GM23338 (cell line): ENCODE measurements around the gene KRTAP5-1. TPM values are rescaled to one million over a fixed set of nuclear protein-coding genes. Genes with fewer than 3 reads are reported as not detected.

Source experiments
- ATAC-seq: fragments of 200-7000 bp; cut with Tn5 transposase; 3 replicates; pipeline ENCODE4 v1.9.1; 2020
- DNase-seq: peaks from one replicate; pipeline ENCODE4 v3.0.0-alpha.2; 2015; ENCODE audit warnings: low spot score
- H2AFZ ChIP-seq: fragments of 200-600 bp; sonication (generic); 2 replicates; pipeline ENCODE4 v1.8.0; 2016; ENCODE audit warnings: antibody characterized with exemption, mild to moderate bottlenecking, moderate library complexity
- H3F3A ChIP-seq: fragments of 200-600 bp; sonication (generic); replicated peaks from 2 replicates; pipeline ENCODE4 v1.8.0; 2017; ENCODE audit warnings: antibody characterized with exemption, mixed run types, low read depth
- H3K27ac ChIP-seq: fragments of 200-600 bp; sonication (generic); 2 replicates; pipeline ENCODE4 v1.6.1; 2016; ENCODE audit warnings: low read depth
- H3K27me3 ChIP-seq: fragments of 200-600 bp; sonication (generic); 2 replicates; pipeline ENCODE4 v1.8.0; 2016; ENCODE audit warnings: mild to moderate bottlenecking, mixed run types, moderate library complexity; ENCODE audit not compliant: insufficient read depth
- H3K36me3 ChIP-seq: fragments of 200-600 bp; sonication (generic); 2 replicates; pipeline ENCODE4 v1.8.0; 2016; ENCODE audit warnings: mild to moderate bottlenecking; ENCODE audit not compliant: insufficient read depth
- H3K4me1 ChIP-seq: fragments of 200-600 bp; sonication (generic); 2 replicates; pipeline ENCODE4 v1.8.0; 2016; ENCODE audit warnings: mild to moderate bottlenecking, moderate library complexity; ENCODE audit not compliant: insufficient read depth
- H3K4me2 ChIP-seq: fragments of 200-600 bp; sonication (generic); 2 replicates; pipeline ENCODE4 v1.7.1; 2017; ENCODE audit warnings: mixed run types
- H3K4me3 ChIP-seq: fragments of 200-600 bp; sonication (generic); 2 replicates; pipeline ENCODE4 v1.6.1; 2016; ENCODE audit warnings: mixed run types
- H3K79me2 ChIP-seq: fragments of 200-600 bp; sonication (generic); replicated peaks from 2 replicates; pipeline ENCODE4 v1.8.0; 2017; ENCODE audit warnings: mild to moderate bottlenecking; ENCODE audit not compliant: insufficient read depth
- H3K9me2 ChIP-seq: fragments of 200-600 bp; sonication (generic); 2 replicates; pipeline ENCODE4 v1.8.0; 2017; ENCODE audit not compliant: insufficient read depth
- H4K20me1 ChIP-seq: fragments of 200-600 bp; sonication (generic); replicated peaks from 2 replicates; pipeline ENCODE4 v1.8.0; 2017; ENCODE audit warnings: mild to moderate bottlenecking; ENCODE audit not compliant: insufficient read depth
- H3K27ac Mint-ChIP-seq: 2 replicates; pipeline ENCODE4 v1.8.0; 2020; ENCODE audit warnings: inconsistent platforms, mild to moderate bottlenecking, moderate library complexity, mixed read lengths
- H3K27me3 Mint-ChIP-seq: 3 replicates; pipeline ENCODE4 v1.8.0; 2022; ENCODE audit warnings: low read depth, mild to moderate bottlenecking, moderate library complexity, mixed read lengths, inconsistent platforms; ENCODE audit not compliant: insufficient read depth, poor library complexity
- H3K36me3 Mint-ChIP-seq: 3 replicates; pipeline ENCODE4 v1.8.0; 2021; ENCODE audit warnings: low read depth, mild to moderate bottlenecking, inconsistent platforms, moderate library complexity, mixed read lengths
- H3K4me1 Mint-ChIP-seq: 3 replicates; pipeline ENCODE4 v1.8.0; 2020; ENCODE audit warnings: mild to moderate bottlenecking, inconsistent platforms, mixed read lengths
- H3K4me3 Mint-ChIP-seq: 3 replicates; pipeline ENCODE4 v1.8.0; 2021; ENCODE audit warnings: moderate library complexity, mild to moderate bottlenecking, inconsistent platforms, mixed read lengths
- H3K9me3 Mint-ChIP-seq: 3 replicates; pipeline ENCODE4 v1.8.0; 2020; ENCODE audit warnings: moderate library complexity, mild to moderate bottlenecking, inconsistent platforms, mixed read lengths
- CREB1 ChIP-seq: fragments of 250-450 bp; sonication (Bioruptor Pico); IDR thresholded peaks from 2 replicates; pipeline ENCODE4 v1.5.0; 2020; ENCODE audit warnings: low read depth, mild to moderate bottlenecking, moderate library complexity
- EZH2 ChIP-seq: fragments of 200-600 bp; sonication (generic); IDR thresholded peaks from one replicate; pipeline ENCODE4 v1.8.0; 2017; ENCODE audit warnings: antibody characterized with exemption, mild to moderate bottlenecking, low read depth; ENCODE audit not compliant: unreplicated experiment
- EZH2phosphoT487 ChIP-seq: fragments of 200-600 bp; sonication (generic); IDR thresholded peaks from one replicate; pipeline ENCODE4 v1.8.1; 2018; ENCODE audit warnings: antibody characterized with exemption; ENCODE audit not compliant: unreplicated experiment
- JUNB ChIP-seq: IDR thresholded peaks from one replicate; pipeline ENCODE4 v1.6.1; 2016; ENCODE audit warnings: antibody characterized with exemption; ENCODE audit not compliant: unreplicated experiment
- NANOG ChIP-seq: IDR thresholded peaks from 2 replicates; pipeline ENCODE4 v1.6.1; 2016; ENCODE audit warnings: antibody characterized with exemption, borderline replicate concordance
- POLR2AphosphoS5 ChIP-seq: IDR thresholded peaks from 2 replicates; pipeline ENCODE4 v1.6.1; 2016; ENCODE audit warnings: antibody characterized with exemption, low read depth
- STAT1 ChIP-seq: IDR thresholded peaks from one replicate; pipeline ENCODE4 v1.6.1; 2016; ENCODE audit warnings: antibody characterized with exemption; ENCODE audit not compliant: unreplicated experiment
- ZNF114 ChIP-seq: fragments of 250-450 bp; sonication (Bioruptor Pico); IDR thresholded peaks from 2 replicates; pipeline ENCODE4 v1.5.0; 2020; ENCODE audit warnings: mild to moderate bottlenecking, moderate library complexity
- ZNF331 ChIP-seq: fragments of 250-450 bp; sonication (Bioruptor Pico); IDR thresholded peaks from 2 replicates; pipeline ENCODE4 v1.5.0; 2020; ENCODE audit warnings: low read depth, mild to moderate bottlenecking, moderate library complexity
- polyA plus RNA-seq: library from polyadenylated mRNA; unstranded; fragments of >200 nt; fragmentation: Nextera tagmentation; extraction: Ambion mirVana; gene quantifications from 2 replicates; pipeline ENCODE4 v1.2.1, GENCODE V29; 2016
- total RNA-seq: library from RNA; depleted of rRNA; stranded (reverse); fragments of >200 nt; shearing (Covaris generic); gene quantifications from 2 replicates; pipeline ENCODE4 v1.2.3, GENCODE V29; 2014
- TF ChIP-seq, protein P1 (sequence below): fragments of 250-450 bp; sonication (Bioruptor Pico); IDR thresholded peaks from 2 replicates; pipeline ENCODE4 v1.5.0; 2020; ENCODE audit warnings: mild to moderate bottlenecking, moderate library complexity
- TF ChIP-seq, protein P2 (sequence below): IDR thresholded peaks from one replicate; pipeline ENCODE4 v1.6.1; 2018; ENCODE audit warnings: antibody characterized with exemption; ENCODE audit not compliant: unreplicated experiment
- TF ChIP-seq, protein P3 (sequence below), 2 experiments: fragments of 200-600 bp in 1 of 2; sonication (generic) in 1 of 2; conservative IDR thresholded peaks; 2 replicates each; pipeline versions ENCODE4 v1.5.1 to v1.6.1; 2016 to 2017; ENCODE audit warnings: antibody characterized with exemption in 2 of 2, low read depth in 2 of 2, mild to moderate bottlenecking in 2 of 2, moderate library complexity in 1 of 2
- TF ChIP-seq, protein P4 (sequence below): IDR thresholded peaks from 2 replicates; pipeline ENCODE4 v1.6.1; 2016; ENCODE audit warnings: antibody characterized with exemption

KRTAP5-1 gene
- total and polyA plus RNA-seq, 2 experiments from 2014 or later = not detected

DNA sequence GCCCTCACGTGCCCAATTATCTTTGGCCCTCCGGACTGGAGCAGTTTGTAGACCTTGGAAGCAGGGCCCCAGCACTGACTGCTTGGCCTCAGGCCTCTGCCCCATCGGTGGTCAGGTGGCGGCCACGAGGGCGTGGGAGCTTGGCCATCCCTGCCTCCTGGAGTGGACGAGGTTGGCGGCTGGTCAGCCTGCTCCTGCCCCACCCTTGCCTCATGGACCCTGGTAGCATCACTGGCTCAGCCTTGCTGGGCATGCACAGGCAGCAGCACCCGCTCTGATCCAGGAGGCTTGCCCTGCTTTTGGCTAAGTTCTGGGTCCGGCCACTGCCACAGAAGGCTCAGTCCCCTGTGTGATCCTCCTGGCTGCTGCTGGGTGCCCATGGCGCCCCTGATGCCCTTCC lies 19.1 kb upstream of the KRTAP5-1 start:
- Mint-ChIP-seq H3K9me3 (peaks cover 20% of the 10 kb centered on the region), H3K36me3 (peaks cover 5% of the 10 kb centered on the region; the same call in 1 of the 3 replicates), H3K27ac (no peak overlapping the region), H3K27me3 (peaks cover 9% of the 10 kb centered on the region), H3K4me1 (peaks cover 15% of the 10 kb centered on the region), H3K4me3 (no peak overlapping the region)
- DNase-seq = no peak
- H3K27me3 ChIP-seq = no peaks in the 10 kb centered on the region
- no peaks in the 10 kb centered on the region for H3F3A ChIP-seq
- no peak overlapping the region for H3K4me3 ChIP-seq
- no peaks in the 10 kb centered on the region for H3K4me1 ChIP-seq
- H3K79me2 ChIP-seq = no peaks in the 10 kb centered on the region
- no peaks in the 10 kb centered on the region for H3K9me2 ChIP-seq
- H3K27ac ChIP-seq = no peak overlapping the region
- no peak overlapping the region for H3K4me2 ChIP-seq
- no peak for TF ChIP-seq ZNF331 (CRISPR knock-in tag)
- TF ChIP-seq CREB1 (CRISPR knock-in tag) = no peak
- TF ChIP-seq ZNF114 = no peak
- TF ChIP-seq, protein P1, sequence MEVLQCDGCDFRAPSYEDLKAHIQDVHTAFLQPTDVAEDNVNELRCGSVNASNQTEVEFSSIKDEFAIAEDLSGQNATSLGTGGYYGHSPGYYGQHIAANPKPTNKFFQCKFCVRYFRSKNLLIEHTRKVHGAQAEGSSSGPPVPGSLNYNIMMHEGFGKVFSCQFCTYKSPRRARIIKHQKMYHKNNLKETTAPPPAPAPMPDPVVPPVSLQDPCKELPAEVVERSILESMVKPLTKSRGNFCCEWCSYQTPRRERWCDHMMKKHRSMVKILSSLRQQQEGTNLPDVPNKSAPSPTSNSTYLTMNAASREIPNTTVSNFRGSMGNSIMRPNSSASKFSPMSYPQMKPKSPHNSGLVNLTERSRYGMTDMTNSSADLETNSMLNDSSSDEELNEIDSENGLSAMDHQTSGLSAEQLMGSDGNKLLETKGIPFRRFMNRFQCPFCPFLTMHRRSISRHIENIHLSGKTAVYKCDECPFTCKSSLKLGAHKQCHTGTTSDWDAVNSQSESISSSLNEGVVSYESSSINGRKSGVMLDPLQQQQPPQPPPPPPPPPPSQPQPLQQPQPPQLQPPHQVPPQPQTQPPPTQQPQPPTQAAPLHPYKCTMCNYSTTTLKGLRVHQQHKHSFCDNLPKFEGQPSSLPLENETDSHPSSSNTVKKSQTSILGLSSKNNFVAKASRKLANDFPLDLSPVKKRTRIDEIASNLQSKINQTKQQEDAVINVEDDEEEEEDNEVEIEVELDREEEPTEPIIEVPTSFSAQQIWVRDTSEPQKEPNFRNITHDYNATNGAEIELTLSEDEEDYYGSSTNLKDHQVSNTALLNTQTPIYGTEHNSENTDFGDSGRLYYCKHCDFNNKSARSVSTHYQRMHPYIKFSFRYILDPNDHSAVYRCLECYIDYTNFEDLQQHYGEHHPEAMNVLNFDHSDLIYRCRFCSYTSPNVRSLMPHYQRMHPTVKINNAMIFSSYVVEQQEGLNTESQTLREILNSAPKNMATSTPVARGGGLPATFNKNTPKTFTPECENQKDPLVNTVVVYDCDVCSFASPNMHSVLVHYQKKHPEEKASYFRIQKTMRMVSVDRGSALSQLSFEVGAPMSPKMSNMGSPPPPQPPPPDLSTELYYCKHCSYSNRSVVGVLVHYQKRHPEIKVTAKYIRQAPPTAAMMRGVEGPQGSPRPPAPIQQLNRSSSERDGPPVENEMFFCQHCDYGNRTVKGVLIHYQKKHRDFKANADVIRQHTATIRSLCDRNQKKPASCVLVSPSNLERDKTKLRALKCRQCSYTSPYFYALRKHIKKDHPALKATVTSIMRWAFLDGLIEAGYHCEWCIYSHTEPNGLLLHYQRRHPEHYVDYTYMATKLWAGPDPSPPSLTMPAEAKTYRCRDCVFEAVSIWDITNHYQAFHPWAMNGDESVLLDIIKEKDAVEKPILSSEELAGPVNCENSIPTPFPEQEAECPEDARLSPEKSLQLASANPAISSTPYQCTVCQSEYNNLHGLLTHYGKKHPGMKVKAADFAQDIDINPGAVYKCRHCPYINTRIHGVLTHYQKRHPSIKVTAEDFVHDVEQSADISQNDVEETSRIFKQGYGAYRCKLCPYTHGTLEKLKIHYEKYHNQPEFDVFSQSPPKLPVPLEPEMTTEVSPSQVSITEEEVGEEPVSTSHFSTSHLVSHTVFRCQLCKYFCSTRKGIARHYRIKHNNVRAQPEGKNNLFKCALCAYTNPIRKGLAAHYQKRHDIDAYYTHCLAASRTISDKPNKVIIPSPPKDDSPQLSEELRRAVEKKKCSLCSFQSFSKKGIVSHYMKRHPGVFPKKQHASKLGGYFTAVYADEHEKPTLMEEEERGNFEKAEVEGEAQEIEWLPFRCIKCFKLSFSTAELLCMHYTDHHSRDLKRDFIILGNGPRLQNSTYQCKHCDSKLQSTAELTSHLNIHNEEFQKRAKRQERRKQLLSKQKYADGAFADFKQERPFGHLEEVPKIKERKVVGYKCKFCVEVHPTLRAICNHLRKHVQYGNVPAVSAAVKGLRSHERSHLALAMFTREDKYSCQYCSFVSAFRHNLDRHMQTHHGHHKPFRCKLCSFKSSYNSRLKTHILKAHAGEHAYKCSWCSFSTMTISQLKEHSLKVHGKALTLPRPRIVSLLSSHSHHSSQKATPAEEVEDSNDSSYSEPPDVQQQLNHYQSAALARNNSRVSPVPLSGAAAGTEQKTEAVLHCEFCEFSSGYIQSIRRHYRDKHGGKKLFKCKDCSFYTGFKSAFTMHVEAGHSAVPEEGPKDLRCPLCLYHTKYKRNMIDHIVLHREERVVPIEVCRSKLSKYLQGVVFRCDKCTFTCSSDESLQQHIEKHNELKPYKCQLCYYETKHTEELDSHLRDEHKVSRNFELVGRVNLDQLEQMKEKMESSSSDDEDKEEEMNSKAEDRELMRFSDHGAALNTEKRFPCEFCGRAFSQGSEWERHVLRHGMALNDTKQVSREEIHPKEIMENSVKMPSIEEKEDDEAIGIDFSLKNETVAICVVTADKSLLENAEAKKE (CRISPR knock-in tag) = no peak
- TF ChIP-seq EZH2 = no peak
- TF ChIP-seq STAT1 = no peak
- TF ChIP-seq, protein P2, sequence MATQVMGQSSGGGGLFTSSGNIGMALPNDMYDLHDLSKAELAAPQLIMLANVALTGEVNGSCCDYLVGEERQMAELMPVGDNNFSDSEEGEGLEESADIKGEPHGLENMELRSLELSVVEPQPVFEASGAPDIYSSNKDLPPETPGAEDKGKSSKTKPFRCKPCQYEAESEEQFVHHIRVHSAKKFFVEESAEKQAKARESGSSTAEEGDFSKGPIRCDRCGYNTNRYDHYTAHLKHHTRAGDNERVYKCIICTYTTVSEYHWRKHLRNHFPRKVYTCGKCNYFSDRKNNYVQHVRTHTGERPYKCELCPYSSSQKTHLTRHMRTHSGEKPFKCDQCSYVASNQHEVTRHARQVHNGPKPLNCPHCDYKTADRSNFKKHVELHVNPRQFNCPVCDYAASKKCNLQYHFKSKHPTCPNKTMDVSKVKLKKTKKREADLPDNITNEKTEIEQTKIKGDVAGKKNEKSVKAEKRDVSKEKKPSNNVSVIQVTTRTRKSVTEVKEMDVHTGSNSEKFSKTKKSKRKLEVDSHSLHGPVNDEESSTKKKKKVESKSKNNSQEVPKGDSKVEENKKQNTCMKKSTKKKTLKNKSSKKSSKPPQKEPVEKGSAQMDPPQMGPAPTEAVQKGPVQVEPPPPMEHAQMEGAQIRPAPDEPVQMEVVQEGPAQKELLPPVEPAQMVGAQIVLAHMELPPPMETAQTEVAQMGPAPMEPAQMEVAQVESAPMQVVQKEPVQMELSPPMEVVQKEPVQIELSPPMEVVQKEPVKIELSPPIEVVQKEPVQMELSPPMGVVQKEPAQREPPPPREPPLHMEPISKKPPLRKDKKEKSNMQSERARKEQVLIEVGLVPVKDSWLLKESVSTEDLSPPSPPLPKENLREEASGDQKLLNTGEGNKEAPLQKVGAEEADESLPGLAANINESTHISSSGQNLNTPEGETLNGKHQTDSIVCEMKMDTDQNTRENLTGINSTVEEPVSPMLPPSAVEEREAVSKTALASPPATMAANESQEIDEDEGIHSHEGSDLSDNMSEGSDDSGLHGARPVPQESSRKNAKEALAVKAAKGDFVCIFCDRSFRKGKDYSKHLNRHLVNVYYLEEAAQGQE = no peak
- TF ChIP-seq, protein P3, sequence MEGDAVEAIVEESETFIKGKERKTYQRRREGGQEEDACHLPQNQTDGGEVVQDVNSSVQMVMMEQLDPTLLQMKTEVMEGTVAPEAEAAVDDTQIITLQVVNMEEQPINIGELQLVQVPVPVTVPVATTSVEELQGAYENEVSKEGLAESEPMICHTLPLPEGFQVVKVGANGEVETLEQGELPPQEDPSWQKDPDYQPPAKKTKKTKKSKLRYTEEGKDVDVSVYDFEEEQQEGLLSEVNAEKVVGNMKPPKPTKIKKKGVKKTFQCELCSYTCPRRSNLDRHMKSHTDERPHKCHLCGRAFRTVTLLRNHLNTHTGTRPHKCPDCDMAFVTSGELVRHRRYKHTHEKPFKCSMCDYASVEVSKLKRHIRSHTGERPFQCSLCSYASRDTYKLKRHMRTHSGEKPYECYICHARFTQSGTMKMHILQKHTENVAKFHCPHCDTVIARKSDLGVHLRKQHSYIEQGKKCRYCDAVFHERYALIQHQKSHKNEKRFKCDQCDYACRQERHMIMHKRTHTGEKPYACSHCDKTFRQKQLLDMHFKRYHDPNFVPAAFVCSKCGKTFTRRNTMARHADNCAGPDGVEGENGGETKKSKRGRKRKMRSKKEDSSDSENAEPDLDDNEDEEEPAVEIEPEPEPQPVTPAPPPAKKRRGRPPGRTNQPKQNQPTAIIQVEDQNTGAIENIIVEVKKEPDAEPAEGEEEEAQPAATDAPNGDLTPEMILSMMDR (conservative IDR thresholded peaks at IDR 0.05; ENCODE audit: low read depth in 2 of 2) = no peak
- TF ChIP-seq NANOG = no peak
- TF ChIP-seq, protein P4, sequence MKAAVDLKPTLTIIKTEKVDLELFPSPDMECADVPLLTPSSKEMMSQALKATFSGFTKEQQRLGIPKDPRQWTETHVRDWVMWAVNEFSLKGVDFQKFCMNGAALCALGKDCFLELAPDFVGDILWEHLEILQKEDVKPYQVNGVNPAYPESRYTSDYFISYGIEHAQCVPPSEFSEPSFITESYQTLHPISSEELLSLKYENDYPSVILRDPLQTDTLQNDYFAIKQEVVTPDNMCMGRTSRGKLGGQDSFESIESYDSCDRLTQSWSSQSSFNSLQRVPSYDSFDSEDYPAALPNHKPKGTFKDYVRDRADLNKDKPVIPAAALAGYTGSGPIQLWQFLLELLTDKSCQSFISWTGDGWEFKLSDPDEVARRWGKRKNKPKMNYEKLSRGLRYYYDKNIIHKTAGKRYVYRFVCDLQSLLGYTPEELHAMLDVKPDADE = no peak
- TF ChIP-seq EZH2phosphoT487 = no peak
- TF ChIP-seq JUNB = no peak
- no peak for TF ChIP-seq POLR2AphosphoS5
- ATAC-seq = no peak
- H4K20me1 ChIP-seq = no peaks in the 10 kb centered on the region
- H2AFZ ChIP-seq = no peak overlapping the region
- no peaks in the 10 kb centered on the region for H3K36me3 ChIP-seq
